ENCODE results near the gene BRSK2. TPM values are rescaled to one million over a fixed set of nuclear protein-coding genes. Genes with fewer than 3 reads are reported as not detected.

BRSK2 gene
- polyA plus RNA-seq, 1 of the 3 experiments (the other 2 are of a cell fraction): 0.64 TPM

GRCh38 chr11:1398528-1399235 is 8.9 kb downstream of the BRSK2 start:
- peak overlapping the region in 1 of 2 experiments; percentile 91; a peak in 2 of 4 replicates for H3K27ac ChIP-seq (ENCODE audit: low read depth in 2 of 2, low read length in 1 of 2)
- 74% methylated on average over 3 of the region's 23 CpGs for WGBS (ENCODE audit: low lambda C conversion rate)
- ChIA-PET CTCF (interaction anchor here (0.5 to 4.8 kb wide), 4 partner anchors 56 to 197 kb away, joined by 3 to 25 read pairs (median 4); no protein-coding TSS in a partner anchor), POLR2A (no interaction called here)
- H4K20me1 ChIP-seq (ENCODE audit: insufficient read depth): no peaks in the 10 kb centered on the region
- no peaks in the 10 kb centered on the region for H3K27me3 ChIP-seq (ENCODE audit: insufficient read depth)
- no peak overlapping the region for H3K4me3 ChIP-seq (ENCODE audit: low read depth in 2 of 2, low read length in 1 of 2)
- no peaks in the 10 kb centered on the region for H3K9me2 ChIP-seq
- H3K4me2 ChIP-seq: no peak overlapping the region
- TF ChIP-seq GATA2 (CRISPR knock-in tag; IDR thresholded peaks at IDR 0.05): peak; percentile 30; the same call in 1 of the 2 replicates
- TF ChIP-seq GABPA (IDR thresholded peaks at IDR 0.05; ENCODE audit: low read depth): no peak
- TF ChIP-seq RXRA (IDR thresholded peaks at IDR 0.05; ENCODE audit: borderline replicate concordance, low read depth): no peak
- no peaks in the 10 kb centered on the region for H3K36me3 ChIP-seq (replicated peaks in 1 of 2; ENCODE audit: control insufficient read depth in 1 of 2, insufficient read depth in 2 of 2, low read length in 1 of 2)
- no peaks in the 10 kb centered on the region for H3F3A ChIP-seq (replicated peaks; ENCODE audit: insufficient read depth)
- H2AFZ ChIP-seq (ENCODE audit: low read depth): no peak overlapping the region
- no peak for DNase-seq
- no peak overlapping the region for H3K9ac ChIP-seq
- peaks cover 0 to 86% of the 10 kb centered on the region in 2 experiments; a peak in 1 of 4 replicates for H3K4me1 ChIP-seq (ENCODE audit: control insufficient read depth in 1 of 2, insufficient read depth in 2 of 2, low read depth in 1 of 2, low read length in 1 of 2)
- H3K79me2 ChIP-seq (ENCODE audit: insufficient read depth): no peaks in the 10 kb centered on the region
- H3K9me3 ChIP-seq: no peaks in the 10 kb centered on the region

GRCh38 chr11:1399386-1400316 is 9.9 kb downstream of the BRSK2 start:
- no peaks in the 10 kb centered on the region for H3K79me2 ChIP-seq (ENCODE audit: insufficient read depth)
- no peaks in the 10 kb centered on the region for H3K36me3 ChIP-seq (replicated peaks in 1 of 2; ENCODE audit: control insufficient read depth in 1 of 2, insufficient read depth in 2 of 2, low read length in 1 of 2)
- H3K4me2 ChIP-seq: no peak overlapping the region
- CTCF ChIA-PET: interaction anchor here (0.5 to 4.8 kb wide), 4 partner anchors 13 to 196 kb away, joined by 3 to 25 read pairs (median 3); no protein-coding TSS in a partner anchor
- no peaks in the 10 kb centered on the region for H3K9me3 ChIP-seq
- H3K4me3 ChIP-seq (ENCODE audit: low read depth in 2 of 2, low read length in 1 of 2): no peak overlapping the region
- TF ChIP-seq YY1 (IDR thresholded peaks at IDR 0.05; ENCODE audit: low read depth) (no peak), RAD21 (IDR thresholded peaks at IDR 0.05; ENCODE audit: low read length) (no peak), RCOR1 (IDR thresholded peaks at IDR 0.05; ENCODE audit: low read length) (peak; percentile 43; the same call in 1 of the 2 replicates), GATA2 (CRISPR knock-in tag; IDR thresholded peaks at IDR 0.05) (peak; percentile 53; the same call in 1 of the 2 replicates), MXI1 (IDR thresholded peaks at IDR 0.05; ENCODE audit: low read depth, low read length) (peak; percentile 25; the same call in 1 of the 2 replicates)
- WGBS (ENCODE audit: low lambda C conversion rate): 21% methylated on average over 11 of the region's 34 CpGs
- H2AFZ ChIP-seq (ENCODE audit: low read depth): no peak overlapping the region
- H3F3A ChIP-seq (replicated peaks; ENCODE audit: insufficient read depth): no peaks in the 10 kb centered on the region
- H3K9me2 ChIP-seq: no peaks in the 10 kb centered on the region
- no peak overlapping the region for H3K9ac ChIP-seq
- peaks cover 0 to 90% of the 10 kb centered on the region in 2 experiments; a peak in 1 of 4 replicates for H3K4me1 ChIP-seq (ENCODE audit: control insufficient read depth in 1 of 2, insufficient read depth in 2 of 2, low read depth in 1 of 2, low read length in 1 of 2)
- POLR2A ChIA-PET: interaction anchor here (0.8 kb wide), 1 partner anchor 10 kb away, joined by 3 read pairs; the partner anchor contains the start of gene BRSK2
- H3K27ac ChIP-seq (ENCODE audit: low read depth in 2 of 2, low read length in 1 of 2): peak overlapping the region in 1 of 2 experiments; percentile 91; a peak in 2 of 4 replicates
- no peaks in the 10 kb centered on the region for H3K27me3 ChIP-seq (ENCODE audit: insufficient read depth)
- peak; percentile 73 for DNase-seq
- H4K20me1 ChIP-seq (ENCODE audit: insufficient read depth): no peaks in the 10 kb centered on the region
